Glomerular endothelial cell (primary cell): ENCODE data around the gene MAG. TPM values are rescaled to one million over a fixed set of nuclear protein-coding genes. Genes with fewer than 3 reads are reported as not detected.

ENCODE experiments used
- DNase-seq: peaks from one replicate; pipeline ENCODE4 v3.0.0-alpha.2; 2011; ENCODE audit warnings: low read depth, low spot score; ENCODE audit errors: extremely low read depth
- total RNA-seq: library from RNA; depleted of rRNA; stranded (reverse); fragments of >200 nt; gene quantifications from 2 replicates; pipeline ENCODE4 v1.2.3, GENCODE V29; 2015

The MAG gene
- total RNA-seq: 0.68 TPM in 1 of 2 replicates, not detected in the other

- no peak for DNase-seq
Measured at GRCh38 chr19:35291916-35292315, at the start of gene MAG. Gene MAG (plus strand): TSS chr19:35292161. CDS start chr19:35295409, 3,248 bp downstream.

GRCh38 chr19:35246466-35247092 lies 45.4 kb upstream of the MAG start:
- DNase-seq: no peak

- no peak for DNase-seq
Measured at GRCh38 chr19:35247526-35248309, 44.2 kb upstream of the MAG start.

- DNase-seq: no peak
Measured at GRCh38 chr19:35248310-35249145, 43.4 kb upstream of the MAG start, which contains the start of gene LSR. Gene LSR (plus strand): TSS chr19:35249002. CDS start chr19:35249023, 21 bp downstream.

- no peak for DNase-seq
Measured at GRCh38 chr19:35249146-35249847, 42.7 kb upstream of the MAG start.

- DNase-seq: no peak
Measured at GRCh38 chr19:35249848-35250711, 41.9 kb upstream of the MAG start.

GRCh38 chr19:35251456-35251855 lies 40.5 kb upstream of the MAG start:
- DNase-seq: no peak

- no peak for DNase-seq
Measured at GRCh38 chr19:35253316-35254286, 38.4 kb upstream of the MAG start.

- DNase-seq: no peak
Measured at GRCh38 chr19:35254341-35255297, 37.3 kb upstream of the MAG start.

- DNase-seq: no peak
Measured at GRCh38 chr19:35256566-35256965, 35.4 kb upstream of the MAG start.

GRCh38 chr19:35257113-35257461 lies 34.9 kb upstream of the MAG start:
- no peak for DNase-seq

- no peak for DNase-seq
Measured at GRCh38 chr19:35260694-35261304, 31.2 kb upstream of the MAG start.

- DNase-seq: no peak
Measured at GRCh38 chr19:35261356-35262100, 30.4 kb upstream of the MAG start.

GRCh38 chr19:35262101-35262761 lies 29.7 kb upstream of the MAG start:
- no peak for DNase-seq

GRCh38 chr19:35264268-35265125 lies 27.5 kb upstream of the MAG start:
- DNase-seq: no peak
